Fibroblast of pulmonary artery (primary cell): ENCODE results near the gene ABCA4.

ENCODE experiments used
- DNase-seq: peaks from one replicate; pipeline ENCODE4 v3.0.0-alpha.2; 2010; ENCODE audit warnings: low read depth
- H3K4me3 ChIP-seq: replicated peaks from 2 replicates; pipeline ENCODE4 v1.5.1; 2011; ENCODE audit warnings: low read depth, mild to moderate bottlenecking, control low read depth, low read length, moderate library complexity
- TF ChIP-seq, protein P1 (sequence below): IDR thresholded peaks from 2 replicates; pipeline ENCODE4 v1.5.1; 2011; ENCODE audit warnings: mild to moderate bottlenecking, control low read depth, low read length, inconsistent platforms; ENCODE audit errors: missing control alignments

The ABCA4 gene

DNA sequence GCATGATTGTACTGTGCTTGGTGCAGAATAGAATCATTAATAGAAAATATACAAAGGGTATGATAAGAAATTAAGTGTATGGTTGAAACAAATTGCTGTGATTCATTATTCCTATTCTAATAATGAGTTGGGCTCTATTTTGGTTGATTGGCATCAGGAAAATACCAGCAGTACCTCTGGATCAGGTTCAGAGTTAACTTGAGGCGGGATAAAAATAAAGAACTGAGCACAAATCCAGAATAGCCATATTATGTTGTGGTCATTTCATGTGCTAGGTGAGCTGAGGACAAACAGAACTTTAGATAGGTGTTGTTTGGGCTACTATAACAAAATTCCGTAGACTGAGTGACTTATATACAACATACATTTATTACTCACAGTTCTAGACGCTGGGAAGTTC is 151.1 kb downstream of the ABCA4 start:
- no peak overlapping the region for H3K4me3 ChIP-seq
- TF ChIP-seq, protein P1, sequence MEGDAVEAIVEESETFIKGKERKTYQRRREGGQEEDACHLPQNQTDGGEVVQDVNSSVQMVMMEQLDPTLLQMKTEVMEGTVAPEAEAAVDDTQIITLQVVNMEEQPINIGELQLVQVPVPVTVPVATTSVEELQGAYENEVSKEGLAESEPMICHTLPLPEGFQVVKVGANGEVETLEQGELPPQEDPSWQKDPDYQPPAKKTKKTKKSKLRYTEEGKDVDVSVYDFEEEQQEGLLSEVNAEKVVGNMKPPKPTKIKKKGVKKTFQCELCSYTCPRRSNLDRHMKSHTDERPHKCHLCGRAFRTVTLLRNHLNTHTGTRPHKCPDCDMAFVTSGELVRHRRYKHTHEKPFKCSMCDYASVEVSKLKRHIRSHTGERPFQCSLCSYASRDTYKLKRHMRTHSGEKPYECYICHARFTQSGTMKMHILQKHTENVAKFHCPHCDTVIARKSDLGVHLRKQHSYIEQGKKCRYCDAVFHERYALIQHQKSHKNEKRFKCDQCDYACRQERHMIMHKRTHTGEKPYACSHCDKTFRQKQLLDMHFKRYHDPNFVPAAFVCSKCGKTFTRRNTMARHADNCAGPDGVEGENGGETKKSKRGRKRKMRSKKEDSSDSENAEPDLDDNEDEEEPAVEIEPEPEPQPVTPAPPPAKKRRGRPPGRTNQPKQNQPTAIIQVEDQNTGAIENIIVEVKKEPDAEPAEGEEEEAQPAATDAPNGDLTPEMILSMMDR: no peak
- no peak for DNase-seq

DNA sequence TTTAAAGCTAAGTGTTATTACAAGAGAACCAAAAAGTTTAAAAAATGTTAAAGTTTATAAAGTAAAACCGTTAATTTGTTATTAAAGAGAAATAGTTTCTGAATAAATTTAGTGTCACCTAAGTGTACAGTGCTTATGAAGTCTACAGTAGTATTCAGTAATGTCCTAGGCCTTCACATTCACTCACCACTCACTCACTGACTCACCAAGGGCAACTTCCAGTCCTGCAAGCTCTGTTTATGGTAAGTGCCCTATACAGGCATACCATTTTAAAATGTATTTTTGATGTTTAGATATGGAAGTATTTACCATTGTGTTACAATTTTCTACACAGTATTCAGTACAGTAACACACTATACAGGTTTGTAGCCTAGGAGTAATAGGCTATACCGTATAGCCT is 151.6 kb downstream of the ABCA4 start:
- TF ChIP-seq, protein P1: no peak
- no peak overlapping the region for H3K4me3 ChIP-seq

DNA sequence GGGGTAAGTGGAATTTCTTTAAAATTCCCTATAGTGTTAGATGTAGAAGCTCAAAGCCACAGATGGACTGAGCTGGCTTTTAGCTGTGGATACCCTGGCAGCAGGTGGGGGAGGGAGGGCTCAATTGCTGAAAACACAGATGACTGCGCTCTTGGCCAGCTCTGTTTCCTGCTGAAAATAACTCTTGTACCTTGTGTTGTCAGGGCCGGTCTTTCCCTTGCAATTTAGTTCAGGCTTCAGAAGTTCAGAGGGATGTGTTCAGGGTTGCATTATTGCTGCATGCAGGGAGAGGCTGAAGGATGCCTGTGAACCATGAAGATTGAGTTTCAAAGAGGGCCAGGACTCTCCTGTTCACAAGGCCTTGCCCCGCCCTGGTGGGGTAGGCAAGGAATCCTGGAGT is 153.6 kb downstream of the ABCA4 start:
- no peak for DNase-seq
- no peak overlapping the region for H3K4me3 ChIP-seq
- TF ChIP-seq, protein P1: no peak

More for the DNA sequence above, 151.6 kb downstream of the ABCA4 start:
- no peak for DNase-seq

DNA sequence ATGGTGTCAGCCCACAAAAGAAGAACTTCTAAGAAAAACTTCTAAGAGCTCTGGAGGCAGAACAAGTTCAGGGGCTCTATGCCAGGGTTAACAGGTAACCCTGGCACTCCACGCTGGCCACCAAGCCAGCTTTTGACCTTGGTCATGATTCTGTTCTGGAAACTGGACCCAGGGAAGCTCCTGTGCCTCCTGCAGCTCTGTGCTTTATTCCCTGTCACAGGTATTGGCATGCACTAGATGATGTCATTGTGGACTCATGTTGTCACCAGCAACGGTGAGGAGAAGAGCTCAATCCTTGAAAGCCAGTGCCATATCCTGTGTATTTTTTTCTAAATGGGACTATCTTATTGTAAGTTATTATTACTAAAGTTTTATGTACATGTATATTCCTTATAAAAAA is 155.1 kb downstream of the ABCA4 start:
- no peak overlapping the region for H3K4me3 ChIP-seq
- TF ChIP-seq, protein P1: no peak
- DNase-seq: no peak

DNA sequence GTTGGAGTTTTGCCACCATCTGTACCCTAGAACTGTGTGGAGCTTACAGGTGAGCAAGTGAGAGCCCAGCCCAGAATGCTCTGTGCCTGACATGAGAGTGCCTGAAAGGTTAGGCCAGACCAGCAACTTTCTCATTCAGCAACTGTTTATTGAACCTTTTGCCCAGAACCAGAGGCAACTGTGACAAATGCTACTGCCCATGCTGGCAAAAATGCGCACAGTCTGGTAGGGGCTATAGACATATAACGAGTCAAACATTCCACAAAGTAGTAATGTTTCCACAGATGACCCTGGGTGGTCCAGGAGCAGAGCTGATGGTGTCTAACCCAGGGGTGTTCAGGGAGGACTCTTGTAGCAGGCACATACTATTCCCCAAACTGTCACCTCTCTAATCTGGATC is 155.7 kb downstream of the ABCA4 start:
- TF ChIP-seq, protein P1: no peak
- H3K4me3 ChIP-seq: no peak overlapping the region
- no peak for DNase-seq

DNA sequence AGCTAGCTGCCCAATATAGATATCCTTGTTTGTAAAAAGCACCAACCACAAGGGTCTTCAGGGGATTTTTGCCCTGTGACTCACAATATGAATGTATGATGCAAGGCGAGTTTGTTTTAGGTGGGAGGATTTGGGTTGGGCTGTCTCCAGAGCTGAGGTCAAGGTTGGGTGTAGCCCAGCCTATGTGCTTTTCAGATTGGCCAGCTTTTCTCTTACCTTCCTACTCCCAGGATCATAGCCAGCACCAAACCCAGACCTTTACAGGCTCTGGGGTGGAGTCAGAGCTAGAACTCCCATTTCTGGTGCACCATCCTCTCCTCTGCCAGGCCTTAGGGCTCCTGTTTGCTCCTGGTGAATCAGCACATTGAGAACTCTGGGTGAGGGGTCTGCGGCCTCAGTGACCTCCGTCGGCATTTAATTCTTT is 156.2 kb downstream of the ABCA4 start:
- TF ChIP-seq, protein P1: no peak
- peak; percentile 62 for DNase-seq

DNA sequence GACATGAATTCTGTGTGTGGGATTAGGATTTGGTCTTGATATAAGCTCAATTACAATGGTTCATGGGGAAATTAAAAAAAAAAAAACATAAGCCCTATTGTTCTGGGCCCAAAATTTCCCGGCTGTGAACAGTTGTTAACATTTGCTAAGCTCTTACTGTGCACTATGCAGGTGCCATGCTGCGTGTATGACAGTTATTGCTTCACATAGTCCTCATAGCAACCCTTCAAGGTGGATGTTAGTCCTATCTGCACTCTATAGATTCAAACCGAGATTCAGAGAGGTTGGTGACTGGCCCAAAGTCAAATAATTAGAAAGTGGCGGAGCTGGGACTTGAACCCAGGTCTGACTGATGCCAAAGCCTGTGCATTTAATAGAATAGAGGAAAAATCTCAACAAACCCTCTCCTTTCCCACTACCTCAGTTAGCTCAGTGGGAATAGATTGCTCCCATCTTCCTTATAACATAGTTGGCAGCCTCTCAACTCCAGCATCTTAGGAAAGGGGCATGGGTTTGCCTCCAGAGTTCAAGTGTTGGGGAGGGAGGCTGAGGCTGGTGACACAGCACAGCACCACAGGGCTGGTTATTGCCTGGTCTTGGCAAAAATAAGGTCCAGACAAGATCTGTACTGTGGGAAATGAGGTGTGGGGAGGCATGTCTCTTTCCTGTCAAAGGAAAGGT is 156.7 kb downstream of the ABCA4 start:
- no peak overlapping the region for H3K4me3 ChIP-seq
- TF ChIP-seq, protein P1: no peak
- no peak for DNase-seq

More for the DNA sequence above, 156.2 kb downstream of the ABCA4 start:
- H3K4me3 ChIP-seq: no peak overlapping the region
